Suprapubic skin (tissue), 3 donors: Measurements from ENCODE around the gene SENP6.

ENCODE experiments used
- EP300 ChIP-seq: sonication (generic); formaldehyde crosslinking; IDR thresholded peaks from one replicate; pipeline ENCODE4 v1.6.1; 2017; ENCODE audit warnings: antibody characterized with exemption
- POLR2A ChIP-seq, 2 donors: fragments of 450-650 bp; IDR thresholded peaks; one replicate each; pipeline ENCODE4 v1.6.1; 2017; ENCODE audit warnings: antibody characterized with exemption in 2 of 2, mild to moderate bottlenecking in 2 of 2, moderate library complexity in 2 of 2
- TF ChIP-seq, protein P1 (sequence below), 2 donors: fragments of 200-600 bp in 1 of 2; fragments of 450-650 bp in 1 of 2; sonication (generic) in 1 of 2; IDR thresholded peaks; one replicate each; pipeline ENCODE4 v1.5.1; 2016 to 2019; ENCODE audit warnings: antibody characterized with exemption in 2 of 2, mild to moderate bottlenecking in 1 of 2, moderate library complexity in 1 of 2

GRCh38 chr6:75759207-75759606, 157.5 kb downstream of the SENP6 start:
- TF ChIP-seq, protein P1, sequence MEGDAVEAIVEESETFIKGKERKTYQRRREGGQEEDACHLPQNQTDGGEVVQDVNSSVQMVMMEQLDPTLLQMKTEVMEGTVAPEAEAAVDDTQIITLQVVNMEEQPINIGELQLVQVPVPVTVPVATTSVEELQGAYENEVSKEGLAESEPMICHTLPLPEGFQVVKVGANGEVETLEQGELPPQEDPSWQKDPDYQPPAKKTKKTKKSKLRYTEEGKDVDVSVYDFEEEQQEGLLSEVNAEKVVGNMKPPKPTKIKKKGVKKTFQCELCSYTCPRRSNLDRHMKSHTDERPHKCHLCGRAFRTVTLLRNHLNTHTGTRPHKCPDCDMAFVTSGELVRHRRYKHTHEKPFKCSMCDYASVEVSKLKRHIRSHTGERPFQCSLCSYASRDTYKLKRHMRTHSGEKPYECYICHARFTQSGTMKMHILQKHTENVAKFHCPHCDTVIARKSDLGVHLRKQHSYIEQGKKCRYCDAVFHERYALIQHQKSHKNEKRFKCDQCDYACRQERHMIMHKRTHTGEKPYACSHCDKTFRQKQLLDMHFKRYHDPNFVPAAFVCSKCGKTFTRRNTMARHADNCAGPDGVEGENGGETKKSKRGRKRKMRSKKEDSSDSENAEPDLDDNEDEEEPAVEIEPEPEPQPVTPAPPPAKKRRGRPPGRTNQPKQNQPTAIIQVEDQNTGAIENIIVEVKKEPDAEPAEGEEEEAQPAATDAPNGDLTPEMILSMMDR (IDR thresholded peaks at IDR 0.05): no peak
- TF ChIP-seq POLR2A (IDR thresholded peaks at IDR 0.05) (no peak), EP300 (no peak)
